Esophagus squamous epithelium (tissue), 5 donors: ENCODE results near the gene CCDC81. TPM values are rescaled to one million over a fixed set of nuclear protein-coding genes. Genes with fewer than 3 reads are reported as not detected.

Experiments used
- DNase-seq: peaks from one replicate; lab custom pipeline; 2025; lab: John Stamatoyannopoulos, UW
- H3K27ac ChIP-seq, 4 donors: fragments of 200-600 bp; sonication (generic); one replicate each; pipeline ENCODE4 v1.5.1; 2016 to 2019; ENCODE audit warnings: mild to moderate bottlenecking in 1 of 4
- H3K27me3 ChIP-seq, 4 donors: fragments of 200-600 bp; sonication (generic); 1 replicate in 3 of 4; 2 replicates in 1 of 4; pipeline versions ENCODE4 v1.5.1 to v1.6.0; 2017 to 2021; ENCODE audit warnings: antibody characterized with exemption in 1 of 4
- H3K36me3 ChIP-seq, 3 donors: fragments of 200-600 bp; sonication (generic); one replicate each; pipeline ENCODE4 v1.5.1; 2016 to 2019
- H3K4me1 ChIP-seq, 3 donors: fragments of 200-600 bp; sonication (generic); one replicate each; pipeline ENCODE4 v1.5.1; 2017 to 2019
- H3K4me3 ChIP-seq, 4 donors: fragments of 200-600 bp; sonication (generic); 1 replicate in 3 of 4; 2 replicates in 1 of 4; pipeline ENCODE4 v1.5.1; 2016 to 2019; ENCODE audit warnings: mild to moderate bottlenecking in 2 of 4, moderate library complexity in 1 of 4
- H3K9me3 ChIP-seq, 3 donors: fragments of 200-600 bp; sonication (generic); one replicate each; pipeline ENCODE4 v1.5.1; 2016 to 2019
- CTCF ChIP-seq, 6 experiments: fragments of 450-650 bp in 4 of 6; fragments of 200-600 bp in 2 of 6; sonication (generic) in 2 of 6; IDR thresholded peaks; one replicate each; pipeline ENCODE4 v1.5.1; 2016 to 2019; ENCODE audit warnings: antibody characterized with exemption in 6 of 6, mild to moderate bottlenecking in 4 of 6, moderate library complexity in 4 of 6
- POLR2A ChIP-seq, 4 donors: fragments of 450-650 bp; IDR thresholded peaks; one replicate each; pipeline ENCODE4 v1.6.1; 2017; ENCODE audit warnings: antibody characterized with exemption in 4 of 4, mild to moderate bottlenecking in 4 of 4, moderate library complexity in 3 of 4
- WGBS, 2 donors: methylation state at CpG; one replicate each; pipeline ENCODE4 v1.1.5; 2018; 5-methylcytosine and 5-hydroxymethylcytosine counted together
- intact Hi-C: fragments of 100-400 bp; cut with DNase I; formaldehyde crosslinking; loops from one replicate; pipeline ENCODE4 v1.15.0; 2022
- total RNA-seq, 4 donors: library from RNA; depleted of rRNA; stranded (reverse); fragments of >200 nt; gene quantifications; one replicate each; pipeline ENCODE4 v1.1.0, GENCODE V29; 2016
- donor health status: DM: yes; HTN: yes; CAD: no.

The CCDC81 gene
- total RNA-seq, 4 donors from 2014 or later: 0.23 to 0.66 (median 0.57) TPM; not detected in 1

GRCh38 chr11:86386746-86387145, 12.1 kb downstream of the CCDC81 start:
- TF ChIP-seq POLR2A (IDR thresholded peaks at IDR 0.05) (no peak), CTCF (IDR thresholded peaks at IDR 0.05) (no peak)
- no peaks in the 10 kb centered on the region for H3K36me3 ChIP-seq
- no peak for DNase-seq
- H3K4me1 ChIP-seq: no peaks in the 10 kb centered on the region
- 82 to 92% methylated on average over 2 of the region's 2 CpGs for WGBS, 2 donors
- no peak overlapping the region for H3K4me3 ChIP-seq
- intact Hi-C loops: no loop called here
- no peaks in the 10 kb centered on the region for H3K9me3 ChIP-seq
- H3K27me3 ChIP-seq: no peaks in the 10 kb centered on the region
- no peak overlapping the region for H3K27ac ChIP-seq

- H3K9me3 ChIP-seq: no peaks in the 10 kb centered on the region
- no peaks in the 10 kb centered on the region for H3K27me3 ChIP-seq
- H3K27ac ChIP-seq: no peak overlapping the region
- H3K4me3 ChIP-seq: no peak overlapping the region
- TF ChIP-seq POLR2A (IDR thresholded peaks at IDR 0.05) (no peak), CTCF (IDR thresholded peaks at IDR 0.05) (no peak)
- no peaks in the 10 kb centered on the region for H3K4me1 ChIP-seq
- intact Hi-C loops: no loop called here
- 36 to 60% methylated on average over 4 of the region's 4 CpGs for WGBS, 2 donors
- no peaks in the 10 kb centered on the region for H3K36me3 ChIP-seq
- DNase-seq: no peak
Measured at GRCh38 chr11:86388198-86388597, 13.5 kb downstream of the CCDC81 start.

- Histone ChIP-seq H3K4me3 (no peak overlapping the region), H3K4me1 (no peaks in the 10 kb centered on the region), H3K27ac (no peak overlapping the region), H3K36me3 (no peaks in the 10 kb centered on the region), H3K9me3 (no peaks in the 10 kb centered on the region), H3K27me3 (no peaks in the 10 kb centered on the region)
- no peak for DNase-seq
- 75 to 83% methylated on average over 3 of the region's 3 CpGs for WGBS, 2 donors
- TF ChIP-seq CTCF (IDR thresholded peaks at IDR 0.05) (no peak), POLR2A (IDR thresholded peaks at IDR 0.05) (no peak)
- intact Hi-C loops: no loop called here
Measured at GRCh38 chr11:86390487-86390886, 15.8 kb downstream of the CCDC81 start.

DNA sequence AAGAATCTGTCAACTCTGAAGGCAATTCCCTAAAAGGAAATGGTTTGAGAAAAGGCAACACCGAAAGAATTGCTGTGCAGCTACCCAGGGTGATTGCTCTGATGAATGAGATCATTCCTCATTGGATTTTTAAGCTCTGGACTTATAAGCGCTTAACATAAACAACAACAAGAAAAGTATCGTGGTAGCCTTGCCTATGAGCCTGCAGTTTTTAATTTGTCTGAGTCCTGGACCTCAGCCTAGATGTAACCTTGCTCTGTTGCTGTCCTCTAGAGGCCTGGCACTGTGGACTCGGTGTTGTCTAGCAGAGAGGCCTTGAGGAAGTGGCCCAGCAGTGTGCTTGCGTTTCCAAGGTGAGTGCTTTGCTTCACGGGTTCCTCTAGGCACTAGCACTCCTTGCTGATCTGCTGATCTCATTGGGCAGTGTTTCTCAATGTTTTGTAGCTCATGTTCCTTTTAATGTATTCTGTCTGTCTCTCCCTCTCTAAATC, 20.4 kb downstream of the CCDC81 start:
- Histone ChIP-seq H3K27me3 (no peaks in the 10 kb centered on the region), H3K36me3 (no peaks in the 10 kb centered on the region), H3K27ac (no peak overlapping the region), H3K9me3 (no peaks in the 10 kb centered on the region), H3K4me3 (no peak overlapping the region), H3K4me1 (no peaks in the 10 kb centered on the region)
- no peak for DNase-seq
- intact Hi-C loops: no loop called here
- TF ChIP-seq POLR2A (IDR thresholded peaks at IDR 0.05) (no peak), CTCF (IDR thresholded peaks at IDR 0.05) (no peak)
- WGBS, 2 donors: 53 to 58% methylated on average over 6 of the region's 6 CpGs

GRCh38 chr11:86396396-86396795, 21.7 kb downstream of the CCDC81 start:
- WGBS, 2 donors: 100% methylated on average over 2 of the region's 2 CpGs
- no peak for DNase-seq
- Histone ChIP-seq H3K27ac (no peak overlapping the region), H3K4me1 (no peaks in the 10 kb centered on the region), H3K27me3 (no peaks in the 10 kb centered on the region), H3K9me3 (no peaks in the 10 kb centered on the region), H3K36me3 (no peaks in the 10 kb centered on the region), H3K4me3 (no peak overlapping the region)
- intact Hi-C loops: no loop called here
- no peak for TF ChIP-seq POLR2A (IDR thresholded peaks at IDR 0.05)
- TF ChIP-seq CTCF (IDR thresholded peaks at IDR 0.05): no peak
